Lower leg skin (tissue), 3 donors: Measurements from ENCODE around the gene SULF2.

ENCODE experiments used
- POLR2A ChIP-seq, 2 donors: fragments of 450-650 bp; IDR thresholded peaks; one replicate each; pipeline ENCODE4 v1.6.1; 2016 to 2017; ENCODE audit warnings: antibody characterized with exemption in 2 of 2, mild to moderate bottlenecking in 1 of 2, moderate library complexity in 1 of 2
- TF ChIP-seq, protein P1 (sequence below), 3 donors: fragments of 450-650 bp; IDR thresholded peaks; one replicate each; pipeline ENCODE4 v1.5.1; 2016; ENCODE audit warnings: antibody characterized with exemption in 3 of 3, mild to moderate bottlenecking in 3 of 3, moderate library complexity in 2 of 3

- TF ChIP-seq, protein P1, sequence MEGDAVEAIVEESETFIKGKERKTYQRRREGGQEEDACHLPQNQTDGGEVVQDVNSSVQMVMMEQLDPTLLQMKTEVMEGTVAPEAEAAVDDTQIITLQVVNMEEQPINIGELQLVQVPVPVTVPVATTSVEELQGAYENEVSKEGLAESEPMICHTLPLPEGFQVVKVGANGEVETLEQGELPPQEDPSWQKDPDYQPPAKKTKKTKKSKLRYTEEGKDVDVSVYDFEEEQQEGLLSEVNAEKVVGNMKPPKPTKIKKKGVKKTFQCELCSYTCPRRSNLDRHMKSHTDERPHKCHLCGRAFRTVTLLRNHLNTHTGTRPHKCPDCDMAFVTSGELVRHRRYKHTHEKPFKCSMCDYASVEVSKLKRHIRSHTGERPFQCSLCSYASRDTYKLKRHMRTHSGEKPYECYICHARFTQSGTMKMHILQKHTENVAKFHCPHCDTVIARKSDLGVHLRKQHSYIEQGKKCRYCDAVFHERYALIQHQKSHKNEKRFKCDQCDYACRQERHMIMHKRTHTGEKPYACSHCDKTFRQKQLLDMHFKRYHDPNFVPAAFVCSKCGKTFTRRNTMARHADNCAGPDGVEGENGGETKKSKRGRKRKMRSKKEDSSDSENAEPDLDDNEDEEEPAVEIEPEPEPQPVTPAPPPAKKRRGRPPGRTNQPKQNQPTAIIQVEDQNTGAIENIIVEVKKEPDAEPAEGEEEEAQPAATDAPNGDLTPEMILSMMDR (IDR thresholded peaks at IDR 0.05) = no peak
- no peak for TF ChIP-seq POLR2A (IDR thresholded peaks at IDR 0.05)
Observed at GRCh38 chr20:47620808-47621805, 164.2 kb downstream of the SULF2 start.
